ENCODE data around the gene PTPRK. TPM values are rescaled to one million over a fixed set of nuclear protein-coding genes. Genes with fewer than 3 reads are reported as not detected.

PTPRK gene
- total and polyA plus RNA-seq, 2 donors (not counting 1 experiment from before 2014, with no cell fraction given): 16.2 to 18.7 TPM

- ATAC-seq (ENCODE audit: low read depth): no peak
- TF ChIP-seq EZH2 (IDR thresholded peaks at IDR 0.05; ENCODE audit: borderline replicate concordance, insufficient read depth, low read depth, low read length, poor library complexity, severe bottlenecking) (no peak), CTCF (IDR thresholded peaks at IDR 0.05) (no peak)
- WGBS (ENCODE audit: insufficient coverage): no CpG with 5 or more reads among the region's 3 CpGs
These were observed 183.8 kb downstream of the PTPRK start for GRCh38 chr6:128336436-128337095.

GRCh38 chr6:128335963-128336362, 184.4 kb downstream of the PTPRK start:
- no peaks in the 10 kb centered on the region for H3K9me3 ChIP-seq (ENCODE audit: control extremely low read depth in 1 of 3, control insufficient read depth in 2 of 3, insufficient read depth in 1 of 3, low read length in 2 of 3)
- CTCF ChIA-PET: interaction anchor here (1.4 kb wide), 1 partner anchor 8 kb away, joined by 3 read pairs; no protein-coding TSS in a partner anchor
- Mint-ChIP-seq H3K27me3 (no peaks in the 10 kb centered on the region), H3K4me3 (no peak overlapping the region), H3K4me1 (no peaks in the 10 kb centered on the region), H3K27ac (no peak overlapping the region), H3K9me3 (ENCODE audit: insufficient read depth) (no peaks in the 10 kb centered on the region)
- H3K79me2 ChIP-seq (ENCODE audit: control insufficient read depth, insufficient read depth, low read length): no peaks in the 10 kb centered on the region
- no peak overlapping the region for H2AFZ ChIP-seq (ENCODE audit: insufficient read depth, low read depth, low read length, poor library complexity, severe bottlenecking)
- POLR2A ChIA-PET: no interaction called here
- no CpG with 5 or more reads among the region's 1 CpG for WGBS (ENCODE audit: insufficient coverage)
- no peak overlapping the region for H3K27ac ChIP-seq (ENCODE audit: low read length in 2 of 2)
- H3K4me3 ChIP-seq (ENCODE audit: control extremely low read depth in 1 of 5, extremely low read depth in 1 of 5, insufficient read depth in 1 of 5, low read depth in 2 of 5, low read length in 4 of 5): no peak overlapping the region
- no peaks in the 10 kb centered on the region for H3K36me3 ChIP-seq (replicated peaks in 1 of 2; ENCODE audit: control extremely low read depth in 1 of 2, control insufficient read depth in 1 of 2, extremely low read depth in 1 of 2, insufficient read depth in 2 of 2, low read length in 1 of 2)
- H4K20me1 ChIP-seq (ENCODE audit: control insufficient read depth, insufficient read depth, low read length, poor library complexity, severe bottlenecking): no peaks in the 10 kb centered on the region
- ATAC-seq (ENCODE audit: low read depth) (no peak), DNase-seq (no peak)
- H3K4me2 ChIP-seq (replicated peaks; ENCODE audit: low read depth, low read length, poor library complexity, severe bottlenecking): no peak overlapping the region
- H3K9ac ChIP-seq (ENCODE audit: low read length): no peak overlapping the region
- TF ChIP-seq EZH2 (IDR thresholded peaks at IDR 0.05; ENCODE audit: borderline replicate concordance, insufficient read depth, low read depth, low read length, poor library complexity, severe bottlenecking) (no peak), CTCF (IDR thresholded peaks at IDR 0.05) (no peak)
- H3K27me3 ChIP-seq (replicated peaks in 1 of 4; ENCODE audit: control extremely low read depth in 1 of 4, control insufficient read depth in 3 of 4, insufficient read depth in 4 of 4, low read length in 3 of 4): no peaks in the 10 kb centered on the region
- H3K4me1 ChIP-seq (ENCODE audit: control insufficient read depth in 2 of 2, insufficient read depth in 2 of 2, low read length in 2 of 2): no peaks in the 10 kb centered on the region
- intact Hi-C loops (cut with micrococcal nuclease): no loop called here

More at GRCh38 chr6:128336436-128337095, 183.8 kb downstream of the PTPRK start:
- Histone ChIP-seq H2AFZ (ENCODE audit: insufficient read depth, low read depth, low read length, poor library complexity, severe bottlenecking) (no peak overlapping the region), H3K36me3 (replicated peaks in 1 of 2; ENCODE audit: control extremely low read depth in 1 of 2, control insufficient read depth in 1 of 2, extremely low read depth in 1 of 2, insufficient read depth in 2 of 2, low read length in 1 of 2) (no peaks in the 10 kb centered on the region), H3K27me3 (replicated peaks in 1 of 4; ENCODE audit: control extremely low read depth in 1 of 4, control insufficient read depth in 3 of 4, insufficient read depth in 4 of 4, low read length in 3 of 4) (no peaks in the 10 kb centered on the region), H3K79me2 (ENCODE audit: control insufficient read depth, insufficient read depth, low read length) (no peaks in the 10 kb centered on the region), H3K4me1 (ENCODE audit: control insufficient read depth in 2 of 2, insufficient read depth in 2 of 2, low read length in 2 of 2) (no peaks in the 10 kb centered on the region), H3K4me2 (replicated peaks; ENCODE audit: low read depth, low read length, poor library complexity, severe bottlenecking) (no peak overlapping the region), H4K20me1 (ENCODE audit: control insufficient read depth, insufficient read depth, low read length, poor library complexity, severe bottlenecking) (no peaks in the 10 kb centered on the region), H3K9me3 (ENCODE audit: control extremely low read depth in 1 of 3, control insufficient read depth in 2 of 3, insufficient read depth in 1 of 3, low read length in 2 of 3) (no peaks in the 10 kb centered on the region), H3K9ac (ENCODE audit: low read length) (no peak overlapping the region), H3K4me3 (ENCODE audit: control extremely low read depth in 1 of 5, extremely low read depth in 1 of 5, insufficient read depth in 1 of 5, low read depth in 2 of 5, low read length in 4 of 5) (no peak overlapping the region), H3K27ac (ENCODE audit: low read length in 2 of 2) (no peak overlapping the region)
- Mint-ChIP-seq H3K4me1 (no peaks in the 10 kb centered on the region), H3K27ac (no peak overlapping the region), H3K9me3 (ENCODE audit: insufficient read depth) (no peaks in the 10 kb centered on the region), H3K4me3 (no peak overlapping the region), H3K27me3 (no peaks in the 10 kb centered on the region)
- ChIA-PET CTCF (interaction anchor here (1.4 kb wide), 1 partner anchor 9 kb away, joined by 3 read pairs; no protein-coding TSS in a partner anchor), POLR2A (no interaction called here)
- DNase-seq: no peak
- intact Hi-C loops (cut with micrococcal nuclease): no loop called here
